Measurements from ENCODE around the gene CEACAM19.

Gene CEACAM19

DNA sequence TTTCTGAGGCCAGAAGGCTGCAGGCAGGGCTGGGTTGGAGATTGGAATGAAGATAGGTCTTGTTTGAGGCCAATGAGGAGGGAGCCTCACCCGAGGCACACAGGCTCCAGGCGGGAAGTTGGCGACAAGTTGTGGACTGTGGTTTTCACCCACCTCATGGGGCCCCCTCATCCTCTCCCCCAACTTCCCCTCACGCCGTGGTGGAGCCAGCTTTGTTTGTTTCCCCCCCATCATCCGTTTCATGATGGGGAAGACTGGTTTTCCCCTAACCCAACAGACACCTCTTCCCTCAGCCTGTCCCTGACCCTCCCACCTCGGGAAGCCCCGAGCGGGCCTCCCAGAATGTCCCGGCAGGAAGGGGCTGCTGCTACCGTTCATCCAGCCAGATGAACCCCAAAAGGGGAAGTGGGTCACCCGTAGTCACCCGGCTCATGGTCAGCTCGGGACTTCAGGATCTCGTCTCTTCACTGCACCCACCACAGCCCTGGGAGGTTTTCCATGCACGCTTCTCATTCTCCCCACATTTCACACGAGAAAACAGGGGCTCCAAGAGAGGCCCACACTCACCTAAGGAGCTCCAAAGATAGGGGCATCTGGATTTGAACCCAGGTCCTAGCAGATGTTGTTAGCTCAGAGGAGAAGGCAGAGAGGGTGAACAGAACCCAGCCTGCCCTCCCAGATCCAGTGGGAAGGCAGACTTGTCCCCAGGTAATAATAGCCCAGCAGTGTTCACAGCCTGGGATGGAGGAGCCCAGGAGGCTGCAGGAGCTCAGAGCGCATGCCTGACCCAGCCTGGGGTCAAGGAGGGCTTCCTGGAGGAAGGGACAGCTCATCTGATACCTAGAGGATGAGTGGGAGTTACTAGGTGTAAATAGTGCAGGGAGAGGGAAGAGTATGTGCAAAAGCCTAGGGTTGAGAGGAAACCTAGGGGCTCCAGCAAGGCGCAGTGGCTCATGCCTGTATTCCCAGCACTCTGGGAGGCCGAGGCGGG is 51.1 kb downstream of the CEACAM19 start:
- no peak for DNase-seq (ENCODE audit: low read depth in 2 of 2)

DNA sequence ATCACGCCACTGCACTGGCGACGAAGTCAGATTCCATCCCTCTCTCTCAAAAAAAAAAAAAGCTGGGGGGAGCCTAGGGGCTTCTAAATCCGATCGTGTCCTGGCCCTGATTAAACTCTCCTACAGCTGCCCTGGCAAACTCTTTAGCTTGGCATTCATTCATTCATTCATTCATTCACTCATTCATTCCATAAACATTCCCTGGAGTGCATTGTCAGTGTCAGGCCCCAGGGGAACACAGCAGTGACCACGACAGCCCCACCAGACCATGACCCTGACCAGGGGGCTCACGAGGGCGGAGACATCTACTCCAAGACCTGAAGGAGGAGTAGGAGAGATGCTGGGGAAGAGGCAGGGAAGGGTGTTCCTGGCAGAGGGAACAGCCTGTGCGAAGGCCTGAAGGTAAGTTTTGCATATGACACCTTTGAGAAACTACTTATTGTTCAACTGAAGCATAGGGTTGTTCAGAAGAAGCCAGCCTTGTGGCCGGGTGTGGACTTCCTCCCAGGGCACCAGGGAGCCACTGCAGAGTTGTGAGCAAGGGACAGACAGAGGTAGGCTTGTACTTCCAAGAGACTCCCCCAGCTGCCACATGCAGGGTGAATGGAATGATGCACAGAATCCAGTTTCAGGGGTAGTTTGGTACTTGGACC is 52.1 kb downstream of the CEACAM19 start:
- DNase-seq (ENCODE audit: low read depth in 2 of 2), result no peak

DNA sequence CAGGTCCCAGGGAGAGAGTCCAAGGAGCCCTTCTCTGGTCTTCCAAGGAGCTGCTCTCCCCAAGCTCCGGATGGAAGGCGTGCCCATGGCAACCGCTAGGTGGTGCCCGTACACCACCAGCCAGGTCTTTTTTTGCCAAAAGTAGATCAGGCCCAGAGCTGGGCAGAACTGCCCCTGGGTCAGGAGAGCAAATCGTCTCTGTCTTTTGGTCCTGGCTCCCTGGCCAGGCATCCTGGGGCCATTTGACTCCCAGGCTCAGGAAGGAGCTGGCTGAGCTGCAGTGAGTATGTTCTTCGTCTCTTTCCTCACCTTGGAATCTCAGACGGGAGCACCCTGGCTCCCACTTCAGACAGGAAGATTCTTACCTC is 52.7 kb downstream of the CEACAM19 start:
- peak in 1 of 2 experiments; percentile 51 for DNase-seq (ENCODE audit: low read depth in 2 of 2)

DNA sequence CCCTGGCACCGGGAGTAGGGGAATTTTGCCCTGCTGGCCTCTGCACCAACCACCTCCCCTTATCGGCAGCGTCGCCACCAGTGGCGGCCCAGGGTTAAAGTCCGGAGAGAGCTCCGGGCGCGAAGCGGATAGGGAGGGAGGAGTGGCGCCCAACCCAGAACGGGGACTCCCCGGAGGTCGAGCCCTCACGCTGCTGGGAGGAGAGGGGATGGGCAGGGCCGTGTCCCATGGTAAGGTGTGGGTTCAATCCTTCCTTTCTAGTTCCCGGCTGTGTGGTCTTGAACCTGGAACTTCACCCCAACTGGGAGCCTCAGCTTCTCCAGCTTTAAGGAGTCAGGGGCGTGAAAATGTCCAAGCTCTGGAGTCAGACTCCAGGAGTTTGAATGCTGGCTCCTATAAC is 54.0 kb downstream of the CEACAM19 start:
- no peak for DNase-seq (ENCODE audit: low read depth in 2 of 2)

DNA sequence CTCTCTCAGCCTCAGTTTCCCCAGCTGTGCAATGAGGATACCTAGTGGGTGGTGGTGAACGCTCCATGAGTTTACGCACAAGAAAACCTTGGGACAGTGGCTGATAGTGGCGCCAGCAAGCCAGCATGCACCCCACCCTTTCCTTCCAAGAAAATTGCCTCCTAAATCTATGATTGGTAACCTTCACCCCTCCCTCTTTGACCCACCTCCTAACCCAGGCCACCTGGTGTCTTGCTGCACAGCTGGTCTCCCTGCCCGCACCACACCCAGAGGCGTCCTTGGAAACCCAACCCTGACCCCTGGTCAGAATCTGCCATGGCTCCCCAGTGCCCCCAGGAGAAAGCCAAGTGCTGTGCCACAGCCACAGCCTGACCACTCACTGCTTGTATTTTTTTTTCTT is 54.4 kb downstream of the CEACAM19 start:
- DNase-seq (ENCODE audit: low read depth in 2 of 2), result no peak

DNA sequence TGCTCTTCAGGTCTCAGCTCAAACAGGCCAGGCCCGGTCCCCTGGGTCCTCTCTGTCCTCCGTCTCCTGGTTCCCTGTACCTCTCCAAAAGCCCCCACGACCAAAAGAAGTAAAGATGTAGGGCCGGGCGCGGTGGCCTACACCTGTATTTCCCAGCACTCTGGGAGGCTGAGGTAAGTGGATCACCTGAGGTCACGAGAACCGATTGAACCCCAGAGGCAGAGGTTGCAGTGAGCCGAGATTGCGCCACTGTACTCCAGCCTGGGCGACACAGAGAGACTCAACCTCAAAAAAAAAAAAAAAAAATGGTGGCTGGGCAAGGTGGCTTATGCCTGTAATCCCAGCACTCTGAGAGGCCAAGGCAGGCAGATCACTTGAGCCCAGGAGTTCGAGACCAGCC is 55.2 kb downstream of the CEACAM19 start:
- no peak for DNase-seq (ENCODE audit: low read depth in 2 of 2)

DNA sequence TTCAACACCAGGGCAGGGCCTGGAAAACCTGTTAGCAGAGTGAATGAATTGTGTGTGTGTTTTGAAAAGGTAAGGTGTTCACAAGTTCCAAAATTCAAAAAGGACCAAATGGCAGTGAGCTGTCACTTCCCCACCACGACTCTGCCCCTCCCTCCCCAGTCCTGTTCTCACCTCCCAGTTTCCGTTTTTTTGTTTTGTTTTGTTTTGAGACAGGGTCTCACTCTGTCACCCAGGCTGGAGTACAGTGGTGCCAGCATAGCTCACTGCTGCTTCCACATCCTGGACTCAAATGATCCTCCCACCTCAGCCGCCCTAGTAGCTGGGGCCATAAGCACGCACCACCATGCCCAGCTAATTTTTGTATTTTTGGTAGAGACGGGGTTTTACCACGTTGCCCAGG is 56.9 kb downstream of the CEACAM19 start:
- DNase-seq (ENCODE audit: low read depth in 2 of 2), result no peak

DNA sequence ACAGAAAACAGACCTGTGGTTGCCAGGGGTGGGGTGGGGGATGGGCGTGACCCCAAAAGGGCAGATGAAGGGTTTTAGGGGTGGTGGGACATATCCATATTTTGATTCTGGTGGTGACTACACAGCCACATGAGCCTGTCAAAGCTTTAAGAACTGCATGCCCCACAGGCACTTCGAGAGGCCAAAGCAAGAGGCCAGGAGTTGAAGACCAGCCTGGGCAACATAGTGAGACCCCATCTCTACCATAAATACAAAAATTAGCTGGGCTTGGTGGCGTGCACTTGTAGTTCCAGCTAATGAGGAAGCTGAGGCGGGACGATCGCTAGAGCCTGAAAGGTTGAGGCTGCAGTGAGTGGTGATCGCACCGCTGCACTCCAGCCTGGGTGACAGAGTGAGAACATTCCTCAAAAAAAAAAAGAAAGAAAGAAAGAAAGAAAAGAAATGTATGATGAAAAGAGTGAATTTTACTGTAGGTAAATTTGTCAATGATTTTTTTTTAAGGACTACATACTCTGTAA is 58.3 kb downstream of the CEACAM19 start:
- DNase-seq (ENCODE audit: low read depth in 2 of 2), result no peak

DNA sequence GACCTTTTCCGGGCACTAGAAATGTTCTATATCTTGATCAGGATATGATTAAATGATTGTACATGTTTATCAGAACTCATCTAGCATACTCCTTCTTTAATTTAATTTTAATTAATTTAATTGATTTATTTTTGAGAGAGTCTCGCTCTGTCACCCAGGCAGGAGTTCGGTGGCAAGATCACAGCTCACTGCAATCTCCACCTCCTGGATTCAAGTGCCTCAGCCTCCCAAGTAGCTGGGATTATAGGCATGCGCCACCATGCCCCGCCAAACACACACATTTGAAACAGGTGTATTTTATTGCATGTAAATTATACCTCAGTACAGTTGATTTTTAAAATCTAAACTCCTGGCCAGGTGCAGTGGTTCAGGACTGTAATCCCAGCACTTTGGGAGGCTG is 59.8 kb downstream of the CEACAM19 start:
- no peak for DNase-seq (ENCODE audit: low read depth in 2 of 2)

DNA sequence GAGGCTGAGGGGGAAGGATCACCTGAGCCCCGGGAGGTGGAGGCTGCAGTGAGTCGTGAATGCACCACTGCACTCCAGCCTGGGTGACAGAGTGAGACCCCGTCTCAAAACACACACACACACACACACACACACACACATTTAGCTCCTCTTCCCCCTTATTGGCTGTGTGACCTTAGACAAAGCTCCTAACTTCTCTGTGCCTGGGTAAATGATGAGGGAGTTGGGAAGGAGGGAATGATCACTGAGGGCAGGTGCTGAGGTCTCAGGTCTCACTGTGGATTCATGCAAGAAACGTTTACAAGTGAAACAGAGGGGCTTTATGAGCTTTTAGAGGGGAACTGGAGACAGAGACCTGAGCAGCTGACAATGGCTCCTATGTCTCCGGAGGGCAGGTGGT is 60.3 kb downstream of the CEACAM19 start:
- DNase-seq (ENCODE audit: low read depth in 2 of 2), result no peak

DNA sequence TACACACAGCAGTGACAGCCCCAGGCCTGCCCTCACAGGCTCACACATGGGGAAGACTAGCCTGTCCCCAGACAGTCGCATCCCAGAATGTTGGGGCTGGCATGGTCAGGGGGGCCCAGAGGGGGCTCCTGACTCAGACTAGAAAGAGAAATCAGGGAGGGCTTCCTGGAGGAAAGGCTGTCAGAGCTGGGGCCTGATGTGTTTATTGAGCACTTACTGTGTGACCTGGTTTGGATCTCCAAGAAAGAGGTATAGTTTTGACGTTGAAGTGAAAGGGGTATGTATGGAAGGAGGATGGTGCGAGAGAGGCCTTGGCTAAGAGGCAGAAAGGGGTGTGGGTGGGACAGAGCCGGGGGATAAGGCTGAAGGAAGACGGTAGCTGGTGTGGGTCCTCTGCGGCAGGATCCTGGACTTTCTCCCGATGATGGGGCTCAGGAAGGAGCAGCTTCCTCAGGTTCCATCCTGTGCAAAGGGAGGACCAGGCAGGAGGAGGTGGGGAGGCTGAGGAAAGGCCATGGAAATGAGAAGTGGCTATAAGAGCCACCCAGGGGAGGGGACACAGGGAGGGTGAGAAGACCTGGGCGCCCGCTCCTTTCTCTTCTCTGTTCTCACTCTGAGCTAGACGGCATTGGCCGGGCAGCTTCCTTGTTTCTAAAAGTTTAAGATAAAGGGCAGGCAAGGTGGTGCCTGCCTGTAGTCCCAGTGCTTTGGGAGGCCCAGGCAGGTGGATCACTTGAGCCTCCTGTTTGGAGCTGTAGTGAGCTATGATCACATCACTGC is 61.1 kb downstream of the CEACAM19 start:
- DNase-seq (ENCODE audit: low read depth in 2 of 2), result no peak
